NCI-H2171 treated with DMSO at 0.1 percent for 48 hours (cell line): ENCODE results near the gene DYRK4.
A peak's percentile ranks its signal among the peaks of the same experiment; 100 is the strongest.

Experiments used
- DNase-seq: peaks from one replicate; lab custom pipeline; 2025; lab: John Stamatoyannopoulos, UW

The DYRK4 gene

DNA sequence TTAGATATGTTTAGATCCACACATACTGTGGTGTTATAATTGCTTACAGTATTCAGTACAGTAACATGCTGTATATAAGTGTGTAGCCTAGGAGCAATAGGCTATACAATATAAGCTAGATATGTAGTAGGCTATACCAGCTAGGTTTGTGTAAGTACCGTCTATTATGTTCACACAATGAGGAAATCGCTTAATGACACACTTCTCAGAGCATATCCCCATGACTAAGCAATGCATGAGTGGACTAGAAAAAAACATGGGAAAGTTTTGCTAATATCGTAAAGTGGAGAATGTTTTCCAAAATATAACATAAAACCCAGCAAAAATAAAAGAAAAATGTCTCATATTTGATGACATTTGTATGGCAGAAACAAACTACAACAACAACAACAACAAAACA, 59.5 kb downstream of the DYRK4 start:
- DNase-seq: no peak

GRCh38 chr12:4626543-4626942, 64.5 kb downstream of the DYRK4 start:
- DNase-seq: no peak

DNA sequence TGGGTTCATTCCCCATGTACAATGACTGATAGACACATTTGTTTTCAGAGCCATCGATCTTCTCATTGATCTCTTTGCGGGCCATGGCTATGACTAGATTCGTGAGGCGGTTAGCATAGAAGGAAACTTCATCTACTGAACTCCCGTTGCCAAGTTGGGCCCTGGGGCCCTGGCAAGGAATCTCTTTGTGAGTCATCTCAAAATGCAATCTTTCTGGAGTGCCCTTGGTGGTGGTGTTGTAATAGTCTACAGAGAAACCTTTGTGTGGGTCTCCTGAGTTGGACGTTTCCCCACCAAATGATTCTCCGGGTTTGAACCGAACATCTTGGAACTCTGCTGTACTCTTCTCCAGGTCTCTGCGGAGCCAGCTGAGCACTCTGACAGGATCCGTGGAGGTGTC, 66.4 kb downstream of the DYRK4 start:
- no peak for DNase-seq

DNA sequence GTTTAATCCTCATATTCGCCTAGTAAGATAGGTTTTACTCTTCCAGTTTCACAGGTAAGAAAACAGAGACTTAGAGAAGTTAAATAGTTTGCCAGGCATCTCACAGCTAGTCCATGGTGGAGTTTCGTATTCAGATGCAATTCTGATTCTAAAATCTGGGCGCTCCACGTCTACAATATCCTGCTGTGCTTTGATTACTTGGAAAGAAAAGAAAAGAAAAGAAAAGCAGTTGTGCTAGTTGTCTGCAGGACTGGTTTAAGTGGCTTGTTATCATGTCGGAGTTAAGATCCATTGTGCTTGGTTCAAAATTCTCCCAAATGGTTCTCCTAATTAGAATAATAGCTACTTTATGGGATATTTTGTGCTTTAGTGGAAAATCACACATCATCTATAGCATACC, 68.3 kb downstream of the DYRK4 start:
- DNase-seq: no peak

GRCh38 chr12:4643747-4644146, 81.7 kb downstream of the DYRK4 start:
- DNase-seq: no peak

DNA sequence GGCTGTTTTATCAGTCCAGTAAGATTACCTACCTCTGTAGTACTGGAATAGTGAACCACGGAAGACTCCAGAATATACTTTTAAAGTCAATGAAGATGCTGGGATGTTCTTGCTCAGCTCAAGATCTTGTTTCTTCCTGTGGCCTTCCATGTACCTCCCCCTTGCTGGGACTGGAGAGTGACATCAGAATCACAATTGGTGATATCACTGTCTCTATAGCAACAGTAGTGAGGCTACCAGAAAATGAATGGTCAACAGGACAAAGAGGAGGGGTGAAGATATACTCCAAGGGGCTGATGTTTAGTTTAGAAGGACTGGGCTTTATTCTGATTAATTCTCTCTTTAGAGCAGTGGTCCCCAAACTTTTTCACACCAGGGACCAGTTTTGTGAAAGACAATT, 83.0 kb downstream of the DYRK4 start:
- DNase-seq: no peak

- DNase-seq: peak; percentile 41
Measured at GRCh38 chr12:4648104-4648500, 86.1 kb downstream of the DYRK4 start.

DNA sequence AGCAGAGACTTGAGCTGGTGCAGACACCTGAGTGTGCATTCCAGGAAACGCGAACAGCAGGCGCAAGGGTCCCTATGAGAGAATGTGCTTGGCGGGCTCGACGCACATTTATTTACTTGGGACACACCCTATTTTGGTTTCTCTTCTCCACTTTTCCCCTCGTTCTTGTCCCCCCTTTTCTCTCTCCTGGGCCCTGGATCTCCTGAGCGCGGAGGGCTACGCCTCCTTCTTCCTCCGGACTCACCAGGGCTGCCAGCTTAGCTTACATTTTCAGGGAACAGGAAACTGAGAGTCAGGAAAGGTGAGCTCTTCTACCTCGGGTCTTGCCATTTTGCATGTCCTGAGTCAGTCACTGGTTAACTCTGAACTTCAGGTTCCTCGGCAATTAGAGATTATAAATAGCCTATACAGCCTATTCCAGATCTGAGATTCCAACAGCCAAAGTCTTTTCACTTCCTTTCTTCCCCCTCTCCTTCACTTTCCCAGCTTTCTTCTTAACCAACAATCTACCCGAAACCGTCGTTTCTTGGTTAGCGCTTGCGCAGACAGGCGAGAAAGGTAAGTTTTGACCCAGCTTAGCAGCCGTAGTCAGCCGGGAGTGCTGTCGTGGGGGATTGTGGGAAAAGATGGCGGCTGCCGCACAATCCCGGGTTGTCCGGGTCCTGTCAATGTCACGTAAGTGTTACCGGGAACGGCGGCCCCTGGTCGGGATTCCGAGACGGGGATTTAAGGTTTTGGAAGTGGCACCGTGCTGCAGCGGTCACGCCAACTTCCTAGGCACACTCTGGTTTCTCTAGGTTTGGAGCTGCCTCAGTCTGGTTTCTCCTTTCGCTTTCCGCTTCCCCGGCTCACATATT, 86.7 kb downstream of the DYRK4 start, which contains the start of the genes AKAP3 and NDUFA9:
TSS of gene AKAP3 (minus strand) at position 551 of the 857 bp plus-strand sequence. CDS start 10,855 bp downstream, outside the sequence.
TSS of gene NDUFA9 (plus strand) at position 614 of the 857 bp plus-strand sequence. CDS start at position 627, 13 bp downstream.
- DNase-seq: peak; percentile 93

- DNase-seq: no peak
Measured at GRCh38 chr12:4649358-4649661, 87.3 kb downstream of the DYRK4 start.

DNA sequence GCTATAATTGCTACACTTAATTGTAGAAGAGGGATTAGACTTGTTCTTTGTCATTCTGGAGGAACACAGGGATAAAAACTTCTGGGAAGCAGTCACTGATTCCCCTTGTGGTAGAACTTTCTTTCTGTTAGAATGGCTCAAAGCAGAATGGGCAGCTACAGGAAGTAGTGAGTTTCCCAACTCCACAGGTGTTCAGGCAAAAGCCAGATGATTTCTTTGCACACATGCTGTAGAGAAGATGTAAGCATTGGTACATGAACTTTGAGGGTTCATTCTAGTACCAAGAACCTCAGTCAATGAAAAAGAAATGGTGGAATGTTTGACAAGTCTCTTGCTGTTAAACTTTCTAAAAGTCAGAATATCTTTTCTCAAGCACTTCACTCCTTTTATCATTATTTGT, 91.2 kb downstream of the DYRK4 start:
- DNase-seq: no peak

GRCh38 chr12:4653691-4654090, 91.7 kb downstream of the DYRK4 start:
- no peak for DNase-seq
